Measurements from ENCODE around the gene ACTL10.

- no peak for TF ChIP-seq ZBTB49 (tag by site-specific recombination; IDR thresholded peaks at IDR 0.05; ENCODE audit: low read depth)
- TF ChIP-seq ZSCAN5A (tag by site-specific recombination; IDR thresholded peaks at IDR 0.05) = no peak
- no peak for TF ChIP-seq CTCF (tag by site-specific recombination; IDR thresholded peaks at IDR 0.05)
- TF ChIP-seq ZNF214 (tag by site-specific recombination; IDR thresholded peaks at IDR 0.05; ENCODE audit: borderline replicate concordance) = no peak
- TF ChIP-seq ZNF785 (tag by site-specific recombination; IDR thresholded peaks at IDR 0.05) = no peak
- TF ChIP-seq REST (tag by site-specific recombination; IDR thresholded peaks at IDR 0.05) = no peak
- no peak for TF ChIP-seq OSR2 (tag by site-specific recombination; IDR thresholded peaks at IDR 0.05)
- no peak for TF ChIP-seq INSM2 (tag by site-specific recombination; IDR thresholded peaks at IDR 0.05)
- no peak for TF ChIP-seq ZNF449 (tag by site-specific recombination; IDR thresholded peaks at IDR 0.05)
Observed at GRCh38 chr20:33713865-33714367, 47.2 kb downstream of the ACTL10 start.
